Coronary artery (tissue), 2 donors: ENCODE results near the gene APOBEC3A.

Experiments
- DNase-seq: peaks from one replicate; pipeline ENCODE4 v3.0.0-alpha.2; 2017; ENCODE audit warnings: low spot score
- H3K27ac ChIP-seq, 2 donors: fragments of 200-600 bp; sonication (generic); one replicate each; pipeline ENCODE4 v1.5.1; 2016 to 2019
- H3K4me3 ChIP-seq: fragments of 200-600 bp; sonication (generic); 2 replicates; pipeline ENCODE4 v1.5.1; 2016; ENCODE audit warnings: mild to moderate bottlenecking, moderate library complexity
- TF ChIP-seq, protein P1 (sequence below): fragments of 200-600 bp; sonication (generic); IDR thresholded peaks from one replicate; pipeline ENCODE4 v1.5.1; 2019; ENCODE audit warnings: antibody characterized with exemption

APOBEC3A gene

DNA sequence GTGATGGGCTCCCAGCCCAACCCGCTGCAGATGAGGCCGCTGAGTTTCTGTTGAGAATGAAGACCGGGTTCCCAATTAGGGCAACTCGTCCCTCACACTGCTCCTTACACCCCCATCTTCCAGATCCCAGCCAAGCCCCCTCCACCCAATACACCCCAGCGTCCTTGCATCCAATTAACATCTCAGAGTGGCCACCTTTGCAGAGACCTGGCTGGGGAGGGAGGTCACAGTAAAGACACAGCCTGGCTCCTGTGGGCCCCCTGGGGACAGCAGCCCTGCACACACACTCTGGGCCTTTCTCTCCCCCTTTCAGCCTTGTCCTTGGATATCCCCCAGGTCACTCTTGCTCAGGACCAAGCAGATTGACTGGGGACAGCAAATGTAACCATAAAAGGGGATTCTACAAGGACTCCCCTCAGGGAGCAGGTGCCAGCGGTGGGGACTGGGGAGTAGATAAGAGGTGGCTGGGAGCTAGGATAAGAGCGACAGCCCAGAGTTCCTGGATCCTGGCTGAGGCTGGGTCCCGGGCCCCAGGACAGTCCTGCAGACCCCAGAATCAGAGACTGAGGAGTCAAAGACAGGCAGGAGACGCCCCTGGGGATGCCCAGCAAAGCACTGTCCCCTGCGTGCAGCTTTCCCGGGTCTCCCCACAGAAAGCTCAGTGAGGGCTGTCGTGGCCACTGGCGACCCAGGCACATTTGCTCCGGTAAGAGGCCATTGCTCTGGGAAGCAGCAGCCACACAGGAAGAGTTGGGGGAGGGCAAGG lies 8.4 kb downstream of the APOBEC3A start:
- DNase-seq, result no peak
- TF ChIP-seq, protein P1, sequence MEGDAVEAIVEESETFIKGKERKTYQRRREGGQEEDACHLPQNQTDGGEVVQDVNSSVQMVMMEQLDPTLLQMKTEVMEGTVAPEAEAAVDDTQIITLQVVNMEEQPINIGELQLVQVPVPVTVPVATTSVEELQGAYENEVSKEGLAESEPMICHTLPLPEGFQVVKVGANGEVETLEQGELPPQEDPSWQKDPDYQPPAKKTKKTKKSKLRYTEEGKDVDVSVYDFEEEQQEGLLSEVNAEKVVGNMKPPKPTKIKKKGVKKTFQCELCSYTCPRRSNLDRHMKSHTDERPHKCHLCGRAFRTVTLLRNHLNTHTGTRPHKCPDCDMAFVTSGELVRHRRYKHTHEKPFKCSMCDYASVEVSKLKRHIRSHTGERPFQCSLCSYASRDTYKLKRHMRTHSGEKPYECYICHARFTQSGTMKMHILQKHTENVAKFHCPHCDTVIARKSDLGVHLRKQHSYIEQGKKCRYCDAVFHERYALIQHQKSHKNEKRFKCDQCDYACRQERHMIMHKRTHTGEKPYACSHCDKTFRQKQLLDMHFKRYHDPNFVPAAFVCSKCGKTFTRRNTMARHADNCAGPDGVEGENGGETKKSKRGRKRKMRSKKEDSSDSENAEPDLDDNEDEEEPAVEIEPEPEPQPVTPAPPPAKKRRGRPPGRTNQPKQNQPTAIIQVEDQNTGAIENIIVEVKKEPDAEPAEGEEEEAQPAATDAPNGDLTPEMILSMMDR, result no peak
- H3K27ac ChIP-seq, result no peak overlapping the region
- no peak overlapping the region for H3K4me3 ChIP-seq

DNA sequence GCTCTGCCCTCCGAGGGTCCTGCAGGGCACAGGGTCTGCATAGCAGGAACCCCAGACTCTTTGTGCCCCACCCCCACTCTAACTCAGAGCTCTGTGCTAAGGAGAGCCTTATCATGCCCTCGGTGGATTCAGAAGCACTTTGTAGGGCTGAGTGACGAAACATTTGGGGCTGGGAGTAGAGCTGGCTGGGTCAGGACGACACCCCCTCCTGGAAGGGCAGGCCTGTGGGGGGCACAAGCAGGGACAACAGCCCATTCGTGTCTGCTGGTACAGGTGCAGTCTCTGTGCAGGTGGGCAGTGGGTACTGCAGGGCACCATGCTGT lies 8.9 kb downstream of the APOBEC3A start:
- H3K27ac ChIP-seq, result no peak overlapping the region
- TF ChIP-seq, protein P1, result no peak
- H3K4me3 ChIP-seq, result no peak overlapping the region
- no peak for DNase-seq

DNA sequence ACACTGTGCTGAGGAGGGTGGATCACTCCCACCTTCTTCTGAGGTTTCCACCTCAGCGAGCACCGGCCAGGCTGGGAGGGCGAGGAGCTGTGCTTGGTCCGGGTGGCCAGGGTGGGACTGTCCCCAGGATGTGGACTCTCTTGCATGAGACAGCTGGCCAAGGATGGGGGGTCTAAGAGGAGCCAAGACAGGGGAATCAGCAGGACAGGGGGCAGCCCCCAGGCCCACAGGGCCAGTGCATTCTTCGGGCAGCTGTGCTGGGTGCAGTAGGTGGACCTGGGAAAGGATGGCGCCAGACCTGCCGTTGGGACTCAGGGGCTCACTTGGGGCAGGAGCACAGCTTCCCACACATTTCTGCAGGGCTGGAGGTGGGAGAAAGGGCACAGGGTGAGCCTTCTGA lies 9.5 kb downstream of the APOBEC3A start:
- TF ChIP-seq, protein P1, result no peak
- Histone ChIP-seq H3K27ac (no peak overlapping the region), H3K4me3 (no peak overlapping the region)
- no peak for DNase-seq

DNA sequence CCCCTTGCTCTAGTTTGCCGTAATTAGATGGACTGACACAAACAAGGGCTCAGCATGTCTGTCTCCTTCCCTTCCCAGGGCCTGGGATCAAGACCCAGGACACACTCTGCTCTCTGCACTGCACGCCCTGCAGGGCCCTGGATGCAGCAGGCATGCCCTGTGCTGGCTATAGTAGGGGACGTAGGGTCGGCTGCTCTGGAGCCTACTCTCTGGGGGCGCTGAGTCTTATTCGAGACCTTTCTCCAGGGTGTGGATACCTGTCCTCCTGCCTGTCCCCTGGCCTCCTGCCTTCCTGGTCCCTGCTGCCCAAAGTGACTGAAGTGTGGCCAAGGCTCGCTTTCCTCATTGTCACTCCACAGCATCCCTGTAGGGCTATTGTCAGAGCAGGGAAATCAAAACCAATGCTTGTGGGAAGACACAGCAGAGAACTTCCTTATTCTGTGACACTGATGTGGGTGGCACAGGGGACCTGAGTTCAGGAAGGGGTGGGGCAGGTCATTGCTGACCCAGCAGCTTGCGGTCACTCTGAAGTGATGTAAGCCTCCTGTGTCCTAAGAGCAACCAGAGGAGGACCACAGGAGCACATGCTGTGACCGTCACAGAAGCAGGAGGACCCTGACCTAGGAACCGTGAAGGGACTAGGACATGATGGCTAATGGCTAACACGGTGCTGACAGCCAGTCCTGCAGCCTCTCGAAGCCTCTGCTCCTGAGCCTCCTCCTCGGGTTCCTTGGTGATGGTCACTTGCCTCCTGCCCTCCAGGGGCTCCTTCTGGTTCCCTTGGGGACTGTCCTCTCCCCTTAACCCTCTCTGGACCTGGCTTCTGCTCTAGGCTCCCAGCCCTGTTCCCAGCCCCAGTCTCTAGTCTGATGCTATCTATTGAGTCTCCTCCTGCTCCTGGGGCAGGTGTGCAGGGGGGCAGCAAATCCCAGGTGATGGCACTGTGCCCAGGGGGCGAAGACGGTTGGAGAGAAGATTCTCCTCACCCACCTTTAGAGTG lies 10.3 kb downstream of the APOBEC3A start:
- Histone ChIP-seq H3K4me3 (no peak overlapping the region), H3K27ac (no peak overlapping the region)
- peak; percentile 74 for DNase-seq

DNA sequence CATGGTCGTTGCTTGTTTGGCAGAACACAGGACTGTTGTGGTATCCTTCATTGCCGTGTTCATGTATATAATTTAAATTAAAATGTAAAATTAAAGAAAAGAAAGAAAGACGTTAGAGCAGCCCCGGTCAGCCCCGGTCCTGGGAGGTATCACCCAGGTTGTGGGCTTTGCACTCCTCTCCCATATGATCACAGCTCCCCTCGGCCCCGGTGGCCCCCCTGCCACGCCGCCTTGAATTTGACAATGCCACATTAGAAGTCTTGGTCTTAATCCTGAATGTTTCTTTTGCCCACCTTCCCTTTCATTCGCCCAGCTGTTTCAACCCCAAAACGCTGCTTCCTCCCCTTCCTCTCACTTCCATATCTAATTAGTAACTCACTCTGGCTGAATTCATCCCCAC lies 11.4 kb downstream of the APOBEC3A start:
- TF ChIP-seq, protein P1, result no peak
- Histone ChIP-seq H3K4me3 (no peak overlapping the region), H3K27ac (no peak overlapping the region)
- no peak for DNase-seq

More for the DNA sequence above, 10.3 kb downstream of the APOBEC3A start:
- TF ChIP-seq, protein P1, result no peak

DNA sequence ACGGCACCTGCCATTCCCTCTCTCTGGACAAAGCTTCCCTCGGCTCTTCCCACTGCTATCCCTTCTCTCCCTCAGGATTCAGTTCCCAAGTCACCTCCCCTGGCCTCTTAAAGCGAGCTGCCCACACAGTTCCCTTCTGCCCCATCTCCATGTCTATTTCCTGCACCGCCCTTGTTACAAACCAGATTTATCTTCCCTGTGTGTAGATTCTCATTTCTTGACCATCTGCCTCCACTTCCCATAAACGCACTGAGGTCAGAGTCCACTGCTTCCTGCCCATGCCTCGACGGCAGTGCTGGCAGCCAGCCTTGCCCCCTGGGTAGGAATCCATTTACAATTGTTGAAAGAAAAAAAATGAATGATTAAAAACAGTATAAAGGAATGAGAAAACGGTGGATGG lies 13.1 kb downstream of the APOBEC3A start:
- Histone ChIP-seq H3K4me3 (no peak overlapping the region), H3K27ac (no peak overlapping the region)
- TF ChIP-seq, protein P1, result no peak
- DNase-seq, result no peak
